GM18867 (cell line): ENCODE results near the gene SELENOK.
"Not testable (repeated sequence)": the region's sequence is repeated elsewhere in the genome, so short reads cannot be mapped to it uniquely, and the experiment has no call there.

Source experiments
- ATAC-seq: cut with Tn5 transposase; IDR thresholded peaks from one replicate; pipeline ENCODE4 v1.9.1; 2021; ENCODE audit warnings: mild to moderate bottlenecking, moderate library complexity; ENCODE audit not compliant: unreplicated experiment

SELENOK gene

DNA sequence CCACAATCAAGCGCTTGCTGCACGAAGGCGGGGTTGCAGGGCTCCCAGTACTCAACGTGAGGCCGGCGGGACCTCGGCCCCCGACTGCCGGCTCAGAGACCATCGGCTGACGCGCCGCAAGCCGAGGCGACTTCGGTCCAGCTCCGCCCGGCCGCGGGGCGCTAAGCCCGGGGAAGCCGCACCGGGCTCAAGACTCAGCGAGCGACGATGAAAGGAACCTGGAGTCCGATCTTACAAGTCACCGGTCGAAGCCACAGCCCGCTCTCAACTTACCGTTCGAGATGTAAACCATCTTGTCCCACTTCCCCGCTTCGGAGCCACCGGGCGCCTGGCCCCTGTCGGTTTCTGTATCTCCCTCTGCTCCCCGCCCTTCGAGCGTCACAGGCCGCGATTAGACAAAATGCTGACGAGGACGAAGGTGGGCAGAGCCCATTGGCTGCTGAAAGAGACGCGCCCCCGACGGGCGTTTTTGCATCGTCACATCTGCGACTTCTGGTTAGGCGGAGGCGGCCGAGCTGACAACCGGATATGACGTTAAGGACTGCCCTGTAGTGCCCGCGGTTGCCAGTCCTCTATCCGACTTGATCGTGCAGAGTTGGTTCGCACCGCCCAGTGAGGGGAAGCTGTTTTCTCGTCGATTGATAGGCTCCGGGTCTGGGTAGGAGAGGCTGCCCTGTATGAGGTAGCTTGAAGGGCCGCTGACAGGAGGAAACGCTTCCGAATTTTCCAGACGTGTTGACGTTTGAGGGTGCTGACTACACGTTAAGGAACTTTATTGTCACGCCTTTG lies at the start of gene SELENOK:
SELENOK (minus strand) TSS at position 363 of the 789 bp plus-strand sequence.
- peak; percentile 96 for ATAC-seq

DNA sequence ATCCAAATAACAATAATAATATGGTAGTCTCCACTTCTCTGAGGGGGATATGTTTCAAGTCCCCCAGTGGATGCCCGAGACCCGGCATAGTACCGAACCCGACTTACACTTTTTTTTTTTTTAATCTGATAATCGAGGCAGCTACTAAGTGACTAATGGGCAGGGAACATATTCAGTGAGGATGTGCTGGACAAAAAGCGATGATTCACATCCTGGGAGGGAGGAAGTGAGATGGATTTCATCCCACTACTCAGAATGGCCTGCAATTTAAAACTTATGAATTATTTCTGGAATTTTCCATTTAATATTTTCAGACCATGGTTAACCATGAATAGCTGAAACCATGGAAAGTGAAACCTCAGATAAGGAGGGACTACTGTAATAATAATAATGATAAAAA lies 49.5 kb upstream of the SELENOK start:
- ATAC-seq: no peak

DNA sequence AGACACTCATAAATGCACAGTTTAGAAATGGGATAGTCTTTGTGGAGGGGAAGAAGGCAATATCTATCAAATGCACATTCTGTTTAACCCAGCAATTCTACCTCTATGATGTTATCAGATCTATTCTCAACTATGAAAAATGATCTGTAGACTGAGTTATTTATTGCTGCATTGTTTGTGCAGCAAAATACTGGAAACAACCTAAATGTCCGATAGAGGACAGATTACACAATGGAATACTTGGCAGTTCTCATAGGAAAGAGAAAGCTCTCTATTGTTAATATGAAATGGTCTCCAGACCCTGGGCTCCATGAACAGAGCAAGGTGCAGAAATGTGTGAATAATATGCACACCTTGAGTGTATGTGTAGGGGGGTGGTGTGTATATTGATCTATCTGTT lies 49.0 kb upstream of the SELENOK start:
- no peak for ATAC-seq

GRCh38 chr3:53939813-53940212 lies 48.2 kb upstream of the SELENOK start:
- no peak for ATAC-seq

GRCh38 chr3:53939086-53939582 lies 47.5 kb upstream of the SELENOK start:
- ATAC-seq: no peak

GRCh38 chr3:53938645-53939044 lies 47.0 kb upstream of the SELENOK start:
- ATAC-seq: peak; percentile 77

GRCh38 chr3:53936347-53936746 lies 44.7 kb upstream of the SELENOK start:
- no peak for ATAC-seq

GRCh38 chr3:53935283-53935901 lies 43.7 kb upstream of the SELENOK start:
- ATAC-seq: no peak

- not testable (repeated sequence) for ATAC-seq
Measured at GRCh38 chr3:53927208-53927872, 35.7 kb upstream of the SELENOK start.

- no peak for ATAC-seq
Measured at GRCh38 chr3:53921296-53921695, 29.6 kb upstream of the SELENOK start.

GRCh38 chr3:53919741-53920140 lies 28.1 kb upstream of the SELENOK start:
- no peak for ATAC-seq

DNA sequence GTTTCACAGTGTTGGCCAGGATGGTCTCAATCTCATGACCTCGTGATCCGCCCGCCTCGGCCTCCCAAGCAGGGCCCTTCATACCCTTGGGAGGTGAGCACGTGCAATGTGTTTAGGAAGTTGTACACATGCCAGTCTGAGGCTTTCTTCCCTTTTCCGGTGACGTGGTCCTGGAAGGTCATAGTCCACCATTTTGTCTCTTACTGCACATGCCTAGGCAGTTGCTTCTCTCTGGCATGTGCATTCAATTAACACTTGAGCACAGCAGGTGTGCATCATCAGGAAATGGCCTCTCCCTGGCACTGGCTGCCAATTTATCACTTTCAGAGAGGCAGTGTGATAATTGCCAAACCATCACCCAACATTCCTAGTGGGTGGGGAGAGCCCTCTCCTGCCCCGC lies 21.7 kb upstream of the SELENOK start:
- no peak for ATAC-seq

DNA sequence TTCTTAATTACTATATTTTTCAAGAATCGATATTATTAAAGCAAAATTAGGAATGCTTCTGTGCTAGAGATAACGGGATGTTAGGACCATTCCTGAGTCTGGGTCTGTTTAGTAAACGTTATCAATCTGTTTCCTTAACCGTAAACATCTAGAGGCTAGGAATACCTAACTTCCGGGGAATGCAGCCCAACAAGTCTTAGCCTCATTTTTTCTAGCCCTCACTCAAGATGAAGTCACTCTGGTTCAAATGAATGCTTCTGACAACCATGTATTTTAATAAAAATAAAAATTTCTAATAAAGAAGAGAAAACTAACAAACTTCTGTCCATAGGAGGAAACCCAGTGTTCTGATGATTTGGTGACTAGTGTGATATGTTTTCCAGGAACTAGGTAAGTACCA lies 11.1 kb upstream of the SELENOK start:
- no peak for ATAC-seq

- no peak for ATAC-seq
Measured at GRCh38 chr3:53902067-53902466, 10.4 kb upstream of the SELENOK start.

DNA sequence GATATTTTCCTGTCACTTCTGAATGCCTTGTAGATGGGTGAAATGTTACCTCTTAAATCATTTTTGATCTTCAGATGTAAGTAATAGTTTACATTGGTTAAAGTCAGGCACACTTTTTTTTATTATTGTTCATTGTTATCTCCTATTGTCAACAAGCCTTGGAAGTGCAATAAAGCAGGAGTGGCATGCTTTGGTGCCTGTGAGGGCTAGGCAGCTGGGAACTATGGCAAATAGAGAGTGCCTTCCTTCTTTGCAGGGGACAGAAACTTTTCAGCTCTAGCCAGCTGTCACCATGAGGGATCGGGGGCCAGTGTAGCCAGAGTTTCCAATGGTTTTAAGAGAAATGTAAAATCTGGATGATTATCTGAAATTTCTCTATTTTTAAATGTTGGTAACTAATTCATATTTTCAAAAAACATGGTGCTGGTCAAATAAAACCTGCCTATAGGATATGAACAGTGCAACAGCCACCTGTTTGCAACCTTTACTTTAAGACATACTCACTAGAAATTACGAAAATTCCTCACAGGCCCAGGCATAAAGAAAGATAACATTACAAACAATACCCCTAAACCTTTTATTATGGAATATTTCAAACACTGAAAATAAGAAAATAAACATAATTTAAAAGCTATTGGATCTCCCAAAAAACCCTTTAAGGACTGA lies 9.1 kb upstream of the SELENOK start:
- ATAC-seq: no peak

DNA sequence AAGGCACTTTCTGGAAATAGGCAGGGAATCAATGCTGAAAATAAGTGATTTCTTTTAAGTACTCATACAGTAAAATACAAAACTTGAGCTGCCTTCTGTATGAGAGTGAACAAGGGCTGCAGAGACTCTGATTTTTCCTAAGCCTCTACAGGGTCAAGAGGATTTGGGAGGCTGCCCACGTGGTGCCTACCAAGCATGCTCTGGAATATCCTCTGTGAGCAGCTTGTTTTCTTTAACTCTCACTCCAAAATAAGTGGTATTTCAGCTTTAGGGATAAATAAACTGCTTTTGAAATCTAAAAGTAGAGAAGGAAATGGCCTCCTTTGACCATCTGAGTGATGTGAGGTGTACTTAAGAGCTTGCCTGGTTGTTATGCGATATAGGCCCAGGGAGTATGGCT lies 8.1 kb upstream of the SELENOK start:
- ATAC-seq: no peak

DNA sequence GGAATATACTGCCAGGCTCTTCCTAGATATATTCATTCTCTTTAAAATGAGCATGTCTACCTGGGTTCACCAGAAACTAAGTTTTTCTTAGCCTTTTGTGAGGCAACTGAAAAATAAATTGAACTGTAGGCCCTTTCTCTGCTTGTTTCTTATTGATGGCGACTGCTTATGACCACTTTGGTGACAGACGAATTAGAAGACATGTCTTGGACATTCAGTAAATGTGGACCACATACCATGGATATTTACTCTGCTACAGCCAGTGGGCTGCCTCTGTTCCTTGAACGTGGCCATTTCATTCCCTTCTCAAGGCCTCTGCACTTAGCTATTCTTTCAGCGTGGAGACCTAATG lies 603 bp upstream of the SELENOK start:
- ATAC-seq: no peak

GRCh38 chr3:53890726-53891475 lies 758 bp downstream of the SELENOK start:
- no peak for ATAC-seq

GRCh38 chr3:53888232-53888631 lies 3.4 kb downstream of the SELENOK start:
- ATAC-seq: no peak

DNA sequence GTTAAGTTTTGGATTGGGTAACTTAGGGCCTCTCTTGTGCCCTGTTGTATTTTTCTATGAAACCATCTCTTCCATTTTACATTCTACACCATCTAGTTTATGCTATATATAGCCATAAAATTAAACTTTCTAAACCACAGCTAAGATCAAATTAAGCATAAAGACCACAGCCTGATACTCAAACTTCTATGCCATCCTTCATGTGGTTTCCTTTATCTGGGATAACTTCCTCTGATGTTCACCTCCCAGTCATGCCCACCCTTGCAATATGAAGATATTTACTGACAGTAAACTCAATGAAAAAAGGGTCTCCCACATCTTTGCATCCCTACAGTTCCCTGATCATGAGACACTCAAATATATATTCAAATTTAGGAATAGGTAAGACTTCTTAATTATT lies 4.2 kb downstream of the SELENOK start:
- ATAC-seq: no peak

GRCh38 chr3:53885239-53885638 lies 6.4 kb downstream of the SELENOK start:
- ATAC-seq: no peak
